Mononuclear cell (primary cell): ENCODE measurements around the gene AKAP12. TPM values are rescaled to one million over a fixed set of nuclear protein-coding genes. Genes with fewer than 3 reads are reported as not detected.
A peak's percentile ranks its signal among the peaks of the same experiment; 100 is the strongest.

Experiments
- H3K27me3 ChIP-seq: 2 replicates; pipeline ENCODE4 v1.6.0; 2011; ENCODE audit warnings: low read length, control low read depth; ENCODE audit not compliant: insufficient read depth
- H3K4me1 ChIP-seq: 2 replicates; pipeline ENCODE4 v1.5.1; 2011; ENCODE audit warnings: mild to moderate bottlenecking, low read length, control low read depth; ENCODE audit not compliant: insufficient read depth
- H3K4me3 ChIP-seq: 2 replicates; pipeline ENCODE4 v1.5.1; 2011; ENCODE audit warnings: mild to moderate bottlenecking, low read length, moderate library complexity
- H3K9me3 ChIP-seq: 2 replicates; pipeline ENCODE4 v1.5.1; 2011; ENCODE audit warnings: low read depth, mild to moderate bottlenecking, control low read depth, low read length
- total RNA-seq: library from RNA; depleted of rRNA; stranded (reverse); fragments of >200 nt; gene quantifications from one replicate; pipeline ENCODE4 v1.2.3, GENCODE V29; 2012

AKAP12 gene
- total RNA-seq, 1 donor: 0.31 TPM

GRCh38 chr6:151392427-151392826 lies 152.7 kb downstream of the AKAP12 start:
- peaks cover 49% of the 10 kb centered on the region for H3K4me1 ChIP-seq
- peak overlapping the region; percentile 71 for H3K4me3 ChIP-seq
- no peaks in the 10 kb centered on the region for H3K27me3 ChIP-seq
- no peaks in the 10 kb centered on the region for H3K9me3 ChIP-seq

- Histone ChIP-seq H3K9me3 (no peaks in the 10 kb centered on the region), H3K4me3 (no peak overlapping the region), H3K27me3 (no peaks in the 10 kb centered on the region), H3K4me1 (peaks cover 41% of the 10 kb centered on the region)
Measured at GRCh38 chr6:151393410-151393809, 153.6 kb downstream of the AKAP12 start.

GRCh38 chr6:151399679-151400078 lies 159.9 kb downstream of the AKAP12 start:
- Histone ChIP-seq H3K27me3 (no peaks in the 10 kb centered on the region), H3K4me3 (no peak overlapping the region), H3K9me3 (no peaks in the 10 kb centered on the region), H3K4me1 (peaks cover 21% of the 10 kb centered on the region)

- no peaks in the 10 kb centered on the region for H3K27me3 ChIP-seq
- H3K4me3 ChIP-seq: no peak overlapping the region
- H3K4me1 ChIP-seq: peaks cover 18% of the 10 kb centered on the region
- H3K9me3 ChIP-seq: no peaks in the 10 kb centered on the region
Measured at GRCh38 chr6:151400473-151400872, 160.7 kb downstream of the AKAP12 start.

GRCh38 chr6:151402228-151402627 lies 162.5 kb downstream of the AKAP12 start:
- no peaks in the 10 kb centered on the region for H3K9me3 ChIP-seq
- H3K27me3 ChIP-seq: no peaks in the 10 kb centered on the region
- peaks cover 17% of the 10 kb centered on the region for H3K4me1 ChIP-seq
- no peak overlapping the region for H3K4me3 ChIP-seq

- peaks cover 17% of the 10 kb centered on the region for H3K4me1 ChIP-seq
- no peaks in the 10 kb centered on the region for H3K27me3 ChIP-seq
- H3K9me3 ChIP-seq: no peaks in the 10 kb centered on the region
- no peak overlapping the region for H3K4me3 ChIP-seq
Measured at GRCh38 chr6:151403919-151404308, 164.1 kb downstream of the AKAP12 start.

Other genes starting within 250 kb of the AKAP12 start
- gene ZBTB2, start 151.6 kb downstream of the AKAP12 start, total RNA-seq: 30.2 TPM
- 9.2 TPM for gene RMND1, start 212.2 kb downstream of the AKAP12 start, total RNA-seq